Measurements from ENCODE around the gene PIK3R3. TPM values are rescaled to one million over a fixed set of nuclear protein-coding genes. Genes with fewer than 3 reads are reported as not detected.

Gene PIK3R3
- 1 to 10 TPM; 1.3 to 1.7 (median 1.6) TPM for total RNA-seq

- Mint-ChIP-seq H3K27me3 (ENCODE audit: low read depth) (peaks cover 37% of the 10 kb centered on the region), H3K9me3 (no peaks in the 10 kb centered on the region), H3K4me1 (ENCODE audit: low read depth) (peaks cover 25% of the 10 kb centered on the region), H3K36me3 (ENCODE audit: insufficient read depth) (no peaks in the 10 kb centered on the region), H3K4me3 (peak within 1 kb of the TSS; percentile 93)
- DNase-seq (peak; percentile 78), ATAC-seq (peak; percentile 97 to 98)
Measured at GRCh38 chr1:46132529-46133180, at the start of gene PIK3R3. Gene PIK3R3 (minus strand): TSS chr1:46132629. CDS start chr1:46131952, 677 bp downstream.

- no peak for ATAC-seq
- H3K9me3 Mint-ChIP-seq: no peaks in the 10 kb centered on the region
- H3K36me3 Mint-ChIP-seq (ENCODE audit: insufficient read depth): no peaks in the 10 kb centered on the region
- H3K27me3 Mint-ChIP-seq (ENCODE audit: low read depth): no peaks in the 10 kb centered on the region
- no peak for DNase-seq
- peaks cover 21% of the 10 kb centered on the region for H3K4me1 Mint-ChIP-seq (ENCODE audit: low read depth)
- H3K4me3 Mint-ChIP-seq: no peak overlapping the region
Measured at GRCh38 chr1:46181343-46182260, 49.2 kb upstream of the PIK3R3 start.

GRCh38 chr1:46180082-46180616 is 47.7 kb upstream of the PIK3R3 start:
- no peaks in the 10 kb centered on the region for H3K36me3 Mint-ChIP-seq (ENCODE audit: insufficient read depth)
- H3K4me3 Mint-ChIP-seq: no peak overlapping the region
- ATAC-seq: no peak
- peaks cover 14% of the 10 kb centered on the region for H3K4me1 Mint-ChIP-seq (ENCODE audit: low read depth)
- DNase-seq: no peak
- H3K9me3 Mint-ChIP-seq: no peaks in the 10 kb centered on the region
- no peaks in the 10 kb centered on the region for H3K27me3 Mint-ChIP-seq (ENCODE audit: low read depth)

- Mint-ChIP-seq H3K4me3 (no peak overlapping the region), H3K4me1 (ENCODE audit: low read depth) (peaks cover 7% of the 10 kb centered on the region), H3K36me3 (ENCODE audit: insufficient read depth) (no peaks in the 10 kb centered on the region), H3K27me3 (ENCODE audit: low read depth) (no peaks in the 10 kb centered on the region), H3K9me3 (no peaks in the 10 kb centered on the region)
- ATAC-seq (peak; percentile 84 to 86), DNase-seq (peak; percentile 59)
Measured at GRCh38 chr1:46179138-46180081, 47.0 kb upstream of the PIK3R3 start.

GRCh38 chr1:46176211-46176865 is 43.9 kb upstream of the PIK3R3 start, which contains the start of gene P3R3URF:
Gene P3R3URF (minus strand): TSS chr1:46176488. CDS start chr1:46176471, 17 bp downstream.
- no peak for ATAC-seq
- Mint-ChIP-seq H3K36me3 (ENCODE audit: insufficient read depth) (no peaks in the 10 kb centered on the region), H3K4me1 (ENCODE audit: low read depth) (no peaks in the 10 kb centered on the region)

GRCh38 chr1:46175243-46175642 is 42.8 kb upstream of the PIK3R3 start:
- Mint-ChIP-seq H3K9me3 (no peaks in the 10 kb centered on the region), H3K4me3 (no peak overlapping the region), H3K4me1 (ENCODE audit: low read depth) (no peaks in the 10 kb centered on the region), H3K27me3 (ENCODE audit: low read depth) (peaks cover 2% of the 10 kb centered on the region), H3K36me3 (ENCODE audit: insufficient read depth) (no peaks in the 10 kb centered on the region)
- ATAC-seq (peak in 1 of 2 donors; percentile 36), DNase-seq (no peak)

More at GRCh38 chr1:46176211-46176865, 43.9 kb upstream of the PIK3R3 start, which contains the start of gene P3R3URF:
- DNase-seq: no peak
- Mint-ChIP-seq H3K27me3 (ENCODE audit: low read depth) (peaks cover 2% of the 10 kb centered on the region), H3K4me3 (no peak within 1 kb of the TSS), H3K9me3 (no peaks in the 10 kb centered on the region)

GRCh38 chr1:46174448-46175231 is 42.2 kb upstream of the PIK3R3 start, which contains the start of gene TSPAN1:
Gene TSPAN1 (plus strand): TSS chr1:46175087. CDS start chr1:46181108, 6,021 bp downstream.
- Mint-ChIP-seq H3K4me3 (no peak within 1 kb of the TSS), H3K36me3 (ENCODE audit: insufficient read depth) (no peaks in the 10 kb centered on the region), H3K9me3 (no peaks in the 10 kb centered on the region), H3K4me1 (ENCODE audit: low read depth) (no peaks in the 10 kb centered on the region), H3K27me3 (ENCODE audit: low read depth) (peaks cover 2% of the 10 kb centered on the region)
- no peak for ATAC-seq
- DNase-seq: no peak

- DNase-seq: no peak
- ATAC-seq: no peak
Measured at GRCh38 chr1:46173361-46173856, 41.0 kb upstream of the PIK3R3 start.

GRCh38 chr1:46172321-46172720 is 39.9 kb upstream of the PIK3R3 start:
- Mint-ChIP-seq H3K27me3 (ENCODE audit: low read depth) (peaks cover 5% of the 10 kb centered on the region), H3K4me1 (ENCODE audit: low read depth) (peaks cover 6% of the 10 kb centered on the region), H3K9me3 (no peaks in the 10 kb centered on the region), H3K4me3 (no peak overlapping the region), H3K36me3 (ENCODE audit: insufficient read depth) (no peaks in the 10 kb centered on the region)
- DNase-seq (no peak), ATAC-seq (no peak)

More at GRCh38 chr1:46173361-46173856, 41.0 kb upstream of the PIK3R3 start:
- H3K9me3 Mint-ChIP-seq: no peaks in the 10 kb centered on the region
- peaks cover 2% of the 10 kb centered on the region for H3K27me3 Mint-ChIP-seq (ENCODE audit: low read depth)
- no peaks in the 10 kb centered on the region for H3K4me1 Mint-ChIP-seq (ENCODE audit: low read depth)
- H3K36me3 Mint-ChIP-seq (ENCODE audit: insufficient read depth): no peaks in the 10 kb centered on the region
- H3K4me3 Mint-ChIP-seq: no peak overlapping the region

- ATAC-seq: no peak
- H3K4me1 Mint-ChIP-seq (ENCODE audit: low read depth): peaks cover 10% of the 10 kb centered on the region
- H3K9me3 Mint-ChIP-seq: no peaks in the 10 kb centered on the region
Measured at GRCh38 chr1:46171871-46172270, 39.4 kb upstream of the PIK3R3 start.

GRCh38 chr1:46171351-46171750 is 38.9 kb upstream of the PIK3R3 start:
- no peak for ATAC-seq
- no peak overlapping the region for H3K4me3 Mint-ChIP-seq
- peaks cover 5% of the 10 kb centered on the region for H3K27me3 Mint-ChIP-seq (ENCODE audit: low read depth)
- no peaks in the 10 kb centered on the region for H3K36me3 Mint-ChIP-seq (ENCODE audit: insufficient read depth)
- H3K9me3 Mint-ChIP-seq: no peaks in the 10 kb centered on the region
- no peak for DNase-seq
- H3K4me1 Mint-ChIP-seq (ENCODE audit: low read depth): peaks cover 15% of the 10 kb centered on the region

More at GRCh38 chr1:46171871-46172270, 39.4 kb upstream of the PIK3R3 start:
- H3K36me3 Mint-ChIP-seq (ENCODE audit: insufficient read depth): no peaks in the 10 kb centered on the region
- H3K27me3 Mint-ChIP-seq (ENCODE audit: low read depth): peaks cover 5% of the 10 kb centered on the region
- no peak overlapping the region for H3K4me3 Mint-ChIP-seq
- DNase-seq: no peak

- ATAC-seq: no peak
- DNase-seq: no peak
Measured at GRCh38 chr1:46169811-46170454, 37.5 kb upstream of the PIK3R3 start.

More at GRCh38 chr1:46169811-46170454, 37.5 kb upstream of the PIK3R3 start:
- Mint-ChIP-seq H3K27me3 (ENCODE audit: low read depth) (peaks cover 5% of the 10 kb centered on the region), H3K4me3 (no peak overlapping the region), H3K36me3 (ENCODE audit: insufficient read depth) (no peaks in the 10 kb centered on the region), H3K4me1 (ENCODE audit: low read depth) (peaks cover 18% of the 10 kb centered on the region), H3K9me3 (no peaks in the 10 kb centered on the region)

Measured in activated T-cell treated with anti-CD3 and anti-CD28 coated beads, Interleukin-2, amount 50 U/mL, for 4 hours (primary cell).